IPS DF 6.9 (cell line): ENCODE results near the gene PLEKHH3.
A peak's percentile ranks its signal among the peaks of the same experiment; 100 is the strongest.

ENCODE experiments used
- DNase-seq: peaks from one replicate; pipeline ENCODE4 v3.0.0-alpha.2; 2013; ENCODE audit warnings: low read depth, low spot score
- H3K27ac ChIP-seq: one replicate; pipeline ENCODE4 v1.5.1; 2013; ENCODE audit warnings: low read length, control low read depth
- H3K27me3 ChIP-seq: 2 replicates; pipeline ENCODE4 v1.6.1; 2013; ENCODE audit warnings: mild to moderate bottlenecking, low read length; ENCODE audit not compliant: control insufficient read depth, insufficient read depth
- H3K36me3 ChIP-seq: 2 replicates; pipeline ENCODE4 v1.6.1; 2013; ENCODE audit warnings: low read length; ENCODE audit not compliant: control insufficient read depth, insufficient read depth
- H3K4me1 ChIP-seq: 2 replicates; pipeline ENCODE4 v1.6.1; 2013; ENCODE audit warnings: low read length; ENCODE audit not compliant: control insufficient read depth, insufficient read depth
- H3K4me3 ChIP-seq: 2 replicates; pipeline ENCODE4 v1.5.1; 2013; ENCODE audit warnings: mild to moderate bottlenecking, low read length
- H3K9me3 ChIP-seq: 2 replicates; pipeline ENCODE4 v1.6.1; 2013; ENCODE audit warnings: low read length, inconsistent platforms; ENCODE audit not compliant: control insufficient read depth, insufficient read depth
- WGBS: extraction: QIAGEN DNeasy Blood & Tissue Kit; methylation state at CpG from one replicate; pipeline ENCODE4 v1.1.7; 2013; ENCODE audit warnings: mixed read lengths, missing lambda C conversion rate; ENCODE audit not compliant: insufficient read length, insufficient coverage; 5-methylcytosine and 5-hydroxymethylcytosine counted together

Gene PLEKHH3

DNA sequence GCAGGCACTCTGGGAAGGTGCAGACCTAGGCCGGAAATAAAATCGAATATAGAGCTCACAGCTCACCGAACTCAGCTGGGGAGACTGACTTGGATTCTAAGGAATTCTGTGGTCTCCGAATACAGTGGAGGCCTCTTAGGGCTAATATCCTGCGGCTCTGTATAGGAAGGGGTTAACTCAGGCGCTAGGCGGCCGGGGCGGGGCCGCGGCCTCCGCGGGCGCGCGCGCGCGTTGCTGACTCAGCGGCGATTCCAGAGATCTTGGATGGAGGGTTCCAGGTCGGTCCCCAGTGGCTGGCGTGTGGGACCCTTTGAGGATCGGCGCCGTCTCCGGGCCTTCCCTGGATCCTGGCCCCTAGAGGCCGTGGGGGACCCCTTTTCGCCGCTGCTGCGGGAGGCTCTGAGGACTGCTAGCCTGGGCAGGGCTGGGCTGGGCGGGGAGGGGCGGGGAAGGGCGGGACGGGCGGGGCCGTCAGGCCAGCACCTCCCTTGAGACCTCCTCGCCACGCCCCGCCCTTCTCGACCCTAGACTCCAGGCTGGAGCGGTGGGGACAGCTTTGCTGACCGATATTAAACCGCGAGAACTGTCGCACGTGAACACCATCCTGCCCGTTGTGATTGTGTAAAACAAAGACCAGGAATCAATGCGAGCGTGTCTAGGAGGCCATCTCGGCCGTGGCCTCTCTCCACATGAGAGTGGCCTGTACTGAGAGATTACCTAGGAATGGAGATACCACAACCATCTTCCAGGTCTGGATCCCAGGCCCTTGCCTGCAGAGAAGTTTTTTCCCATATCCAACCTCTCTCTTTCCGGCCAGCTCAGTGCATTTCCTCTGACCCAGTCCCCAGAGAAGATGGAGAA is 1.4 kb upstream of the PLEKHH3 start:
- peaks cover 19% of the 10 kb centered on the region for H3K4me1 ChIP-seq
- no peak overlapping the region for H3K27ac ChIP-seq
- no peaks in the 10 kb centered on the region for H3K9me3 ChIP-seq
- peak overlapping the region; percentile 73; the same call in 1 of the 2 replicates for H3K4me3 ChIP-seq
- WGBS: no CpG with 5 or more reads among the region's 53 CpGs
- H3K36me3 ChIP-seq: no peaks in the 10 kb centered on the region
- DNase-seq: no peak
- no peaks in the 10 kb centered on the region for H3K27me3 ChIP-seq

DNA sequence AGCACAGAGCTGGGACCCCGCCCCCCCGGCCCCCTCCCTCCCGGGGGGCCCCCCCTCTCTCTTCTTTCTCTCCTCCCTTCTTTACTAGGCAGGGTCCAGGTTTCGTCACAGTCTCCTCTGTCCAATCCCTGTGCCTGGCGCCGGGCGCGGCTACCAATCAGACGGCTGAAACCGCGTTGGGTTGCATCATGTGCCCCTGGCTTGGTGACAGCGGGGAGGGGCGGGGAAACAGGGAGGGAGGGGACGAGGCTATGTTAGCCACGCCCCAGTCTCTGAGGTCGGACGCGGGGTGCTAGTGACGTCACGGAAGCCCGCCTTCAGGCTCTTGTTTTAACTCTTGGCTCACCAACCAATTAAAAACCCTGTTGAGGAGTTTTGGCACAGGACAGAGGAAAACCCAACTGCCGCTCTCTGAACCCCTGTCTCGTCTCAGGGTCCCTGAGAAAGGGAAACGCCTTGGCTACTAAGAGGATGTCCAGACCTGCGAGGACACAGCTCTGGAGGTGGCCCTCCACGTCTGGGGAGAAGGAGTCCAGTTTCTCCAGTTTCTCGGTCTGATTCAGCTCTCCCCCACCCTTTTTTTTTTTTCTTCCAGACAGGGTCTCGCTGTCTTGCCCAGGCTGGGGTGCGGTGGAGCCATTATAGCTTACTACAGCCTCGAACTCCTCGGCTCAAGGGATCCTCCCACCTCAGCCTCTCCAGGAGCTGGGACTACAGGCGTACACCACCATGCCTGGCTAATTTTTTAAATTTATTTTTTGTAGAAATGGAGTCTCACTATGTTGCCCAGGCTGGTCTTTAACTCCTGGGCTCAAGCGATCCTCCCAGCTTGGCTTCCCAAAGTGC is 441 bp upstream of the PLEKHH3 start:
- Histone ChIP-seq H3K27me3 (no peaks in the 10 kb centered on the region), H3K36me3 (no peaks in the 10 kb centered on the region; the same call in 1 of the 2 replicates), H3K27ac (no peak overlapping the region), H3K9me3 (no peaks in the 10 kb centered on the region), H3K4me3 (peak overlapping the region; percentile 76), H3K4me1 (peaks cover 19% of the 10 kb centered on the region)
- peak; percentile 98 for DNase-seq
- no CpG with 5 or more reads among the region's 33 CpGs for WGBS

DNA sequence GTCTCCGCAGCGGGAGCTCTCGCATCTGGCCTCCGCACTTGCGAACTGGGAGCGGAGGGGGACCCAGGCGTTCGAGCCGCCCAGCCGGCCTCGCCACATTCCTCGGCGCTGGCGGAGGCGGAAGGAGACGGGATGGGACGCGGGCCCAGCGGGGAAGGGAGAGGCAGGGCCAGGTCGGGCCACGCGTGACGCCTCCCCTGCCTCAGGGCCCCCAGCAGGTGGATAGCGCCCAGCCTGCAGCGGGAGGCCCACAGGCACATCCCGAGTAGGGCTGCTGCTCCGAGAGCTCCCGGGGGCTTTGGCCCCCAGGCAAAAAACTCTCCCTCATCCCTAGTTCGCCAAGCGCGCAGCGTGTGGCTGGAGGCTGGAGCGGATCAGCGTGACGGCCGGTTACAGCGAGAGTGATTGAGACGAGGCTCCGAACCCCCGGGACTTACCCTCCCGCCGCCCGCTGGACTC is 800 bp downstream of the PLEKHH3 start:
- peaks cover 18% of the 10 kb centered on the region for H3K4me1 ChIP-seq
- no peaks in the 10 kb centered on the region for H3K27me3 ChIP-seq
- H3K4me3 ChIP-seq: peak overlapping the region; percentile 76; the same call in 1 of the 2 replicates
- no peak overlapping the region for H3K27ac ChIP-seq
- no peak for DNase-seq
- H3K36me3 ChIP-seq: no peaks in the 10 kb centered on the region; the same call in 1 of the 2 replicates
- no peaks in the 10 kb centered on the region for H3K9me3 ChIP-seq
- WGBS: no CpG with 5 or more reads among the region's 43 CpGs

DNA sequence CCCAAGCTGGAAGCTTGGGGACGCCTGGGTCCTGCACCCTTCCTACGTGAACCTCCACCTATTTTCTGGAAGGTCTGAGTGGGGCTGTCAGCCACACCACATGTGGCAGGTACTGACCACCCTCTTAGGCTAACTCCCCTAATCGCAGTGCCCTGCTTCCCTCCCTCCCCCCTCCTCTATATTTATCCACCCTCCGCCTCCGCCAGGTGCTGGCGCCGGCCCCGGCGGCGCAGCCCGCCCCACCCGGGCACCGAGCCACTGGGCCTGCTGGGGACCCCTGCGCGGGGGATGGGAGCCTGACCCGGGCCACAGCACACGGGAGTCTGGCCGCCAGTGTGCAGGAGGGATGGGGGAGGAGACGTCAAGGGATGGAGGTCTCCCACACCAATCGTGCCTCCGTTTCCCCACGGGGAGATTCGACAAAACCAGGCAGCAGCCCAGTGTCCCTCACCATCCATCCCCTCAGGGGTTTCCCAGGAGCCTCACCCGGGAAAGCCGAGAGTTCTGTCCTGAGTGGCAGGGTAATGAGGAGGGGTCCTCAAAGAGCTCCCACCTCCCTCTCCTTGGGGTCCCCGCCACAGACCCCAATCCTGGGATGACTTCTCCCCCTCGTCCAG is 1.3 kb downstream of the PLEKHH3 start:
- no peaks in the 10 kb centered on the region for H3K9me3 ChIP-seq
- no peak overlapping the region for H3K27ac ChIP-seq
- no peaks in the 10 kb centered on the region; the same call in 1 of the 2 replicates for H3K36me3 ChIP-seq
- WGBS: no CpG with 5 or more reads among the region's 27 CpGs
- H3K4me3 ChIP-seq: peak overlapping the region; percentile 76; the same call in 1 of the 2 replicates
- no peak for DNase-seq
- H3K4me1 ChIP-seq: peaks cover 20% of the 10 kb centered on the region
- no peaks in the 10 kb centered on the region for H3K27me3 ChIP-seq

DNA sequence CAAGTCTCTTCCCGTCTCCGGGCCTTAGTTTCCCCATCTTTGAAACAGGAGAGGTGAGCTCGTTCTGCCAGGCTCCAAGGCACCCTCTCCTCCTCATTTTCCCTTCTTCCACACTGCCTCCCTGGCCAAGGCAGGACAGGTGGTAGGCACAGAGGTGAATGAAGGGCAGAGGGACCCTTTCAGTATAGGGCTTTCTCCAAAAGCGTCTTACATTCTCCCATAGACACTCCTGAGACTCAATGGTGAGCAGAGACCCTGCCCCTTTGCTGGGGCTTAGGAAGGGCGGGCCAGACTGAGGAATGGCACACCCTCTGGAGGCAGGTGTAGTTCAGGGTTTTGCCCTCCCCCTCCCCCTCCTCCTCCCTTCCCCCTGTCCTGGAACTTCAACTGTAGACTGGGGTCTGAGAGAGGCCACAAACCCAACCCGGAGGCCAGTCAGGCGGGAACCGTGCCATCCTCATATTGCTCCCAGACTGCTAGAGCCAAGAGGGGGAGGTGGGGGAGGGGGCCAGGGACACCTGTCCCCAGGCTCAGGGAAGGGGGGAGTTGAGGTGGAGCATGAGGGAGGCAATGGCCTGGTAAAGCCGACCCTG is 1.9 kb downstream of the PLEKHH3 start:
- no CpG with 5 or more reads among the region's 9 CpGs for WGBS
- peaks cover 15% of the 10 kb centered on the region for H3K4me1 ChIP-seq
- H3K36me3 ChIP-seq: no peaks in the 10 kb centered on the region; the same call in 1 of the 2 replicates
- no peaks in the 10 kb centered on the region for H3K27me3 ChIP-seq
- peak overlapping the region; percentile 76; the same call in 1 of the 2 replicates for H3K4me3 ChIP-seq
- no peaks in the 10 kb centered on the region for H3K9me3 ChIP-seq
- no peak overlapping the region for H3K27ac ChIP-seq
- no peak for DNase-seq

DNA sequence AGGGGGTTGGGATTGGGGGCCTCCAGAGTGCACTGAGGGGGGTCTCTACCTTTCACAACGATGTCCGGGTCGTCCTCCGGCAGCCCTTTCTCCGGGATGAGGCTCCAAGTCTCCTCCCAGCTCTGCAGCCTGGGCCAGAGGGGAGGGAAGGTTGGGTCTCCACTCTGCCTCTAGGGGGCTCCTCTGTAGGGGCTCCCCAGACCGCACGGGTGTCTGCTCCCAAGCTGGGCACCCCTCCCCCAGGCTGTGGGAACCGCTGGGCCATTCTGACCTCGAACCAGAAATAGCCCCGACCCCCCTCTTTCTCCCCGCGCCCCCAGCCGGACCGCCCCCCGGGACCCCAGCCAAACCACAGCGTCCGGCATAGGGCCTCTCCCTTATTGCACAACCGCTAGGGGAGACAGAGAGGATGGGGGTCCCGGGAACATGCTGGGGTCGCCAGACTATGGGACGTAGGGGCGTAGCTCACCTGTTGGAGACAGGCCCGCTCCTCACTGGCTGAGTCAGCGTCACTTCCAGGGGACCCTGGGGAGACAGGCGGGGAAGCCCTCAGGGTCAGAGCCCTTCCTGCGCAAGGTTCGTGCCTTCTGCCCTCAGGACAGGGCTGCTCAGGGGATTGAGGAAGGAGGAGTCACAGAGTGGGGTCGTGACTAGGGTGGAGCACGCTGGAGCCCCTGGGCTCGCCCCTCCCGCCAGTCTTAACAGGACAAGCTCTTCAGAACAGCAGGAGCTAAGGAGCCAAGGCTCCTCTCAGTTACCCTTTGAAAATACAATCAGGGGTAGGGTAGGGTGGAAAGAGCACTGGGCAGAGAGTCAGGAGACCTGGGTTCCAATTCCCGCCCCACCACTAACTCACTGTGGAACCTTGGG is 2.7 kb downstream of the PLEKHH3 start:
- WGBS: no CpG with 5 or more reads among the region's 32 CpGs
- Histone ChIP-seq H3K4me1 (peaks cover 13% of the 10 kb centered on the region), H3K4me3 (no peak overlapping the region), H3K27ac (no peak overlapping the region), H3K9me3 (no peaks in the 10 kb centered on the region), H3K27me3 (no peaks in the 10 kb centered on the region), H3K36me3 (no peaks in the 10 kb centered on the region; the same call in 1 of the 2 replicates)
- no peak for DNase-seq

DNA sequence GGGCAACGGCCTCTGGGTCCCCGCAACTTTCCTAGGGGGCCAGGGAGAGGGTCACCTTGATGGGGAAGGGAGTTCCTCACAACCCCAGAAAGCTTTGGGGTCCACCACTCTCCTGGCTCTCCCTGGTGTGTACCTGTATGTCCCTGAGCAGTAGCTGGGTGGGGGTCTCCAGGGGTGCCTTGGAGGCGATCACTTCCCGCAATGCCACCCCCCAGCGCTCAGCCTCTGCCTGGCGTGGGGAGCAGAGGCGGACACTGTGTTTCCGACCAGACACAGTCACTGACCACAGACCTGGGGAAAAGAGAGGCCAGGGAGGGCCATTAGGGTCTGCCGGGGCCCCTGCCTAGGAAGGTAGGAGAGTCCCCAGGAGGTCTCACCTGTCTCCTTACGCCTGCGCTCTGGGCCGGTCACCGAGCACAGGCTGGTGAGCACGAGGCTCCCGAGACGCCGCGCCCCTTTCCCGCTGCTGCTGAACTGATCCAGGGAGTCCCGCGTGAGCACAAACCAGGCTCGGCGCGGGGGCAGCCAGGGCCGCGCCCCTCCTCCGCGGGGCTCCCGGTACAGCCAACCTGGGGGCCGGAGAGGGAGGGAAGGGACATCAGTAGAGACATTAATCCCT is 3.4 kb downstream of the PLEKHH3 start:
- no peak for DNase-seq

DNA sequence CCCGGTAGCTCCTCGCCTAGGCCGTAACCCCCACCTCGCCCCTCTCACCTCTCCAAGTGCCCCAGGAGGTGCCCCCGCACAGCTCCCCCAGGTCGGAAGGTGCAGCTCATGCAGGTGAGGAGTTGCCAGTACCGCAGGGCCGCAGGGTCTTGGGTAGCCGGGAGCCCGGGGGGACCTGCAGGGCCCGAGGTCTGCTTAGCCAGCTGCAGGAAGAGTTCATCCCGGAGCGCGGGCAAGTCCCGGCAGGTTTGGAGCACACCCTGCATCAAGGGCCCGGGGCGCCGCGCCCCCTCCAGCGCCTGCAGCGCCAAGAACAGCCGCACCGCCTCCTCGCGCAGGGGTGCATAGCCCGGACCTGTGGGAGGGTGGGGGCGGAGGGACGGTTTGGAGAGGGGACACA is 4.8 kb downstream of the PLEKHH3 start:
- Histone ChIP-seq H3K27me3 (no peaks in the 10 kb centered on the region), H3K9me3 (no peaks in the 10 kb centered on the region), H3K27ac (no peak overlapping the region), H3K4me3 (no peak overlapping the region), H3K36me3 (peaks cover 4% of the 10 kb centered on the region; the same call in 1 of the 2 replicates), H3K4me1 (peaks cover 14% of the 10 kb centered on the region)
- WGBS: no CpG with 5 or more reads among the region's 28 CpGs
- no peak for DNase-seq

More for the DNA sequence above, 3.4 kb downstream of the PLEKHH3 start:
- Histone ChIP-seq H3K9me3 (no peaks in the 10 kb centered on the region), H3K27me3 (no peaks in the 10 kb centered on the region), H3K4me1 (peaks cover 13% of the 10 kb centered on the region), H3K36me3 (no peaks in the 10 kb centered on the region; the same call in 1 of the 2 replicates), H3K4me3 (no peak overlapping the region), H3K27ac (no peak overlapping the region)
- WGBS: no CpG with 5 or more reads among the region's 30 CpGs
